ENCODE results near the gene DNM3.

Gene DNM3

DNA sequence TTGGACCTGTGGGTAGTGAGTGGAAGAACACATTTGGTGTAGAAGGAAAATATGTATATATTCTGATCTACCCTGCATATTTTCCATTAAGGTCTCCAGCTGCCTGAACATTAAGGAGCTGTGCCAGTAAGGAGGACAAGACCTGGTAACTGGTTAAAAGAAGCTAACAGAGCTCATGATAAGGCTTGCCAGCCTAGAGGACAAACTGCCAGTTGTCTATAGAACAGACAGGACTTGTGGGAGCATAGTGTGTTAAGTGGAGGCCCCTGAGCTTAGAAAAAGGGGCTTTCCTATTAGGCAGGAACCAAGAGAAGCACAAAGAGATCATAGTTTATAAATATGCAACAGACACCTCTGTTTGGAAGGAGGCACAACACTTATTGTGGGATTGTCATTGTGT lies 23.0 kb downstream of the DNM3 start:
- Histone ChIP-seq H3F3A (ENCODE audit: insufficient read depth, low read length) (no peaks in the 10 kb centered on the region), H3K4me2 (ENCODE audit: low read depth, low read length) (no peak overlapping the region), H3K4me1 (ENCODE audit: low read length) (no peaks in the 10 kb centered on the region), H3K27ac (ENCODE audit: low read length) (no peak overlapping the region), H3K79me2 (ENCODE audit: low read length) (no peaks in the 10 kb centered on the region), H3K36me3 (replicated peaks; ENCODE audit: insufficient read depth, low read length) (no peaks in the 10 kb centered on the region), H4K20me1 (ENCODE audit: insufficient read depth, low read length) (no peaks in the 10 kb centered on the region), H3K9ac (ENCODE audit: low read length) (no peak overlapping the region), H3K9me2 (replicated peaks; ENCODE audit: insufficient read depth, low read length) (no peaks in the 10 kb centered on the region), H2AFZ (ENCODE audit: low read length) (no peak overlapping the region), H3K9me3 (replicated peaks; ENCODE audit: insufficient read depth, low read length) (no peaks in the 10 kb centered on the region), H3K4me3 (ENCODE audit: low read length) (no peak overlapping the region), H3K27me3 (replicated peaks; ENCODE audit: insufficient read depth, low read length) (no peaks in the 10 kb centered on the region)
- no peak for DNase-seq
- TF ChIP-seq EZH2 (optimal IDR thresholded peaks at IDR 0.05; ENCODE audit: low read depth, low read length) (no peak), EZH2phosphoT487 (IDR thresholded peaks at IDR 0.05; ENCODE audit: low read length) (no peak)
- TF ChIP-seq, protein P1, sequence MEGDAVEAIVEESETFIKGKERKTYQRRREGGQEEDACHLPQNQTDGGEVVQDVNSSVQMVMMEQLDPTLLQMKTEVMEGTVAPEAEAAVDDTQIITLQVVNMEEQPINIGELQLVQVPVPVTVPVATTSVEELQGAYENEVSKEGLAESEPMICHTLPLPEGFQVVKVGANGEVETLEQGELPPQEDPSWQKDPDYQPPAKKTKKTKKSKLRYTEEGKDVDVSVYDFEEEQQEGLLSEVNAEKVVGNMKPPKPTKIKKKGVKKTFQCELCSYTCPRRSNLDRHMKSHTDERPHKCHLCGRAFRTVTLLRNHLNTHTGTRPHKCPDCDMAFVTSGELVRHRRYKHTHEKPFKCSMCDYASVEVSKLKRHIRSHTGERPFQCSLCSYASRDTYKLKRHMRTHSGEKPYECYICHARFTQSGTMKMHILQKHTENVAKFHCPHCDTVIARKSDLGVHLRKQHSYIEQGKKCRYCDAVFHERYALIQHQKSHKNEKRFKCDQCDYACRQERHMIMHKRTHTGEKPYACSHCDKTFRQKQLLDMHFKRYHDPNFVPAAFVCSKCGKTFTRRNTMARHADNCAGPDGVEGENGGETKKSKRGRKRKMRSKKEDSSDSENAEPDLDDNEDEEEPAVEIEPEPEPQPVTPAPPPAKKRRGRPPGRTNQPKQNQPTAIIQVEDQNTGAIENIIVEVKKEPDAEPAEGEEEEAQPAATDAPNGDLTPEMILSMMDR (IDR thresholded peaks at IDR 0.05; ENCODE audit: low read length) = no peak

DNA sequence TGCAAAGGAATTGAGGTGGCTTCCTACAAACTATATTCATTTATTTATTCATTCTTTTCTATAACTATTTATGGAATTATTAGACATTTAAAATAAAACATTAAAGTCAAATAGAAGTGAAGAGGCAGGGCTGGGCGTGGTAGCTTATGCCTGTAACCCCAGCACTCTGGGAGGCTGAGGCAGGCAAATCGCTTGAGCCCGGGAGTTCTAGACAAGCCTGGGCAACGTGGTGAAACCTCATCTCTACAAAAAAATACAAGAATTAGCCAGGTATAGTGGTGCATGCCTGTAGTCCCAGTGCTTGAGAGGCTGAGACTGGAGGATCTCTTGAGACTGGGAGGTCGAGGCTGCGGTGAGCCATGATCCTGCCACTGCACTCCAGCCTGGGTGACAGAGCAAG lies 23.8 kb downstream of the DNM3 start:
- H3K4me3 ChIP-seq (ENCODE audit: low read length) = no peak overlapping the region
- H3K4me1 ChIP-seq (ENCODE audit: low read length) = no peaks in the 10 kb centered on the region
- no peaks in the 10 kb centered on the region for H3K36me3 ChIP-seq (replicated peaks; ENCODE audit: insufficient read depth, low read length)
- no peaks in the 10 kb centered on the region for H3K79me2 ChIP-seq (ENCODE audit: low read length)
- H3K27ac ChIP-seq (ENCODE audit: low read length) = no peak overlapping the region
- H4K20me1 ChIP-seq (ENCODE audit: insufficient read depth, low read length) = no peaks in the 10 kb centered on the region
- no peaks in the 10 kb centered on the region for H3K27me3 ChIP-seq (replicated peaks; ENCODE audit: insufficient read depth, low read length)
- H3K4me2 ChIP-seq (ENCODE audit: low read depth, low read length) = no peak overlapping the region
- DNase-seq = no peak
- H3K9ac ChIP-seq (ENCODE audit: low read length) = no peak overlapping the region
- H3F3A ChIP-seq (ENCODE audit: insufficient read depth, low read length) = no peaks in the 10 kb centered on the region
- H3K9me2 ChIP-seq (replicated peaks; ENCODE audit: insufficient read depth, low read length) = no peaks in the 10 kb centered on the region
- H3K9me3 ChIP-seq (replicated peaks; ENCODE audit: insufficient read depth, low read length) = no peaks in the 10 kb centered on the region
- TF ChIP-seq EZH2phosphoT487 (IDR thresholded peaks at IDR 0.05; ENCODE audit: low read length) (no peak), EZH2 (optimal IDR thresholded peaks at IDR 0.05; ENCODE audit: low read depth, low read length) (no peak)
- TF ChIP-seq, protein P1 (IDR thresholded peaks at IDR 0.05; ENCODE audit: low read length) = no peak
- H2AFZ ChIP-seq (ENCODE audit: low read length) = no peak overlapping the region

DNA sequence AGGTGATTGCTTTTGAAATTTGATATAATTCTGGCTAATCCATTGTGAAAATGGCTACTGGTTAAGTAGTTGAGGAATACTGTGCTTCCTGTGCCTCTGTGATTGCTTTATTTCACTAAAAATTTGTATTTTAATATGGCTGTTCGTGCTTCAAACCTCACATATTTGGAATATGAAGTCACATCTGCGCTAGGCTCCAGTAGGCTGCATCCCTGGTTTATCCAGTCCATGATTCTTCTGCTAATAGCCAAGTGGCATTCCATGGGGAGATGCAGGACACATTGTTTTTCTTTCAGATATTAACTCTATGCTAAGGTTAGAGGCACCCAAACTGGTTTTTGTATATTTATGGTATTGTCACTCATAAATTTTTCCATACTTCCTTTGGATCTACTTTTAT lies 25.9 kb downstream of the DNM3 start:
- no peak for TF ChIP-seq EZH2 (optimal IDR thresholded peaks at IDR 0.05; ENCODE audit: low read depth, low read length)
- TF ChIP-seq EZH2phosphoT487 (IDR thresholded peaks at IDR 0.05; ENCODE audit: low read length) = no peak
- TF ChIP-seq, protein P1 (IDR thresholded peaks at IDR 0.05; ENCODE audit: low read length) = no peak
- Histone ChIP-seq H3K4me3 (ENCODE audit: low read length) (no peak overlapping the region), H3K27me3 (replicated peaks; ENCODE audit: insufficient read depth, low read length) (no peaks in the 10 kb centered on the region), H3K36me3 (replicated peaks; ENCODE audit: insufficient read depth, low read length) (no peaks in the 10 kb centered on the region), H3K4me2 (ENCODE audit: low read depth, low read length) (no peak overlapping the region), H3F3A (ENCODE audit: insufficient read depth, low read length) (no peaks in the 10 kb centered on the region), H3K9me3 (replicated peaks; ENCODE audit: insufficient read depth, low read length) (no peaks in the 10 kb centered on the region), H3K79me2 (ENCODE audit: low read length) (no peaks in the 10 kb centered on the region), H3K4me1 (ENCODE audit: low read length) (no peaks in the 10 kb centered on the region), H3K9ac (ENCODE audit: low read length) (no peak overlapping the region), H4K20me1 (ENCODE audit: insufficient read depth, low read length) (no peaks in the 10 kb centered on the region), H2AFZ (ENCODE audit: low read length) (no peak overlapping the region), H3K27ac (ENCODE audit: low read length) (no peak overlapping the region), H3K9me2 (replicated peaks; ENCODE audit: insufficient read depth, low read length) (no peaks in the 10 kb centered on the region)
- no peak for DNase-seq
